ENCODE data around the gene POLE.

- TF ChIP-seq CTCF (IDR thresholded peaks at IDR 0.05 in 2 of 3, conservative IDR thresholded peaks at IDR 0.05 in 1 of 3; ENCODE audit: insufficient read depth in 2 of 3, low read depth in 1 of 3, low read length in 3 of 3) (no peak), NRF1 (conservative IDR thresholded peaks at IDR 0.05 in 1 of 2, IDR thresholded peaks at IDR 0.05 in 1 of 2) (no peak), REST (IDR thresholded peaks at IDR 0.05; ENCODE audit: borderline replicate concordance) (no peak), REST (CRISPR knock-in tag; IDR thresholded peaks at IDR 0.05; ENCODE audit: low read depth) (no peak), TEAD2 (tag; IDR thresholded peaks at IDR 0.05) (no peak), POLR2AphosphoS2 (IDR thresholded peaks at IDR 0.05; ENCODE audit: low read length) (no peak), YY1 (IDR thresholded peaks at IDR 0.05; ENCODE audit: borderline replicate concordance in 1 of 3, control insufficient read depth in 1 of 3, extremely low read depth in 1 of 3, insufficient read depth in 3 of 3, insufficient read length in 1 of 3, insufficient replicate concordance in 2 of 3, low read depth in 1 of 3, low read length in 2 of 3) (no peak), ZC3H8 (IDR thresholded peaks at IDR 0.05) (no peak), POLR2A (conservative IDR thresholded peaks at IDR 0.05) (no peak), ZNF512 (tag; IDR thresholded peaks at IDR 0.05) (no peak), E2F4 (CRISPR knock-in tag; IDR thresholded peaks at IDR 0.05; ENCODE audit: low read depth) (no peak), YBX1 (IDR thresholded peaks at IDR 0.05) (no peak)
Measured at GRCh38 chr12:132718644-132719043, 31.5 kb upstream of the POLE start.
